Measurements from ENCODE around the gene TOP1.

DNA sequence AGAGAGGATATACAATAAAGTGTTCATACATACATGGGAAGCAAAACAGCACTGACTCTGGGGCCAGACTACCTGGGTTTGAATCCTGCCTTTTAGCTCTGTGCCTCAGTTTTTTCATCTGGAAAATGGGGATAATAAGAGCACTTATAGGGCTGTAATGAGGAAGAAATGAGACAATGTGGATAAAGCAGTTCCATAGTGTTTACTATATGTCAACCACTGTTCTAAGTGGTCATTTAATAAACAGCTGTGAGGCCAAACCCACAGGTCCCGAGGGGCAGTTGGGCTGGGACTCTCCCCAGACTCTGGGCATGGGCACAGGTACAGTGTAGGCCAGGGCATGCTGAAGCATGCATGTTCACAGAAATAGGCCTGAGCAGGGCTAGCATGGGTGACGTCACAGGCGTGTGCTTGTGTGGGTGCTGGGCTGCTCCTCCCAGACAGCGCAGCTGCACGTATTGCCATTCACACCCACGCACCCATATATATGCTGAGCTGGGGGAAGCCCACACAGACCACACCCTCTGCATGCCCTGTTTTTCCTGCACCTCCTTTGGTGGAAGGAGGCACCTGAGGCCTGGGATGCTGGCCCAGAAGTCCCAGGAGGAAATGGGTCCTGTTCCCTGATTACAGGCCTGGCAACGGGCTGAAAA is 105.2 kb downstream of the TOP1 start:
- TF ChIP-seq, protein P1, sequence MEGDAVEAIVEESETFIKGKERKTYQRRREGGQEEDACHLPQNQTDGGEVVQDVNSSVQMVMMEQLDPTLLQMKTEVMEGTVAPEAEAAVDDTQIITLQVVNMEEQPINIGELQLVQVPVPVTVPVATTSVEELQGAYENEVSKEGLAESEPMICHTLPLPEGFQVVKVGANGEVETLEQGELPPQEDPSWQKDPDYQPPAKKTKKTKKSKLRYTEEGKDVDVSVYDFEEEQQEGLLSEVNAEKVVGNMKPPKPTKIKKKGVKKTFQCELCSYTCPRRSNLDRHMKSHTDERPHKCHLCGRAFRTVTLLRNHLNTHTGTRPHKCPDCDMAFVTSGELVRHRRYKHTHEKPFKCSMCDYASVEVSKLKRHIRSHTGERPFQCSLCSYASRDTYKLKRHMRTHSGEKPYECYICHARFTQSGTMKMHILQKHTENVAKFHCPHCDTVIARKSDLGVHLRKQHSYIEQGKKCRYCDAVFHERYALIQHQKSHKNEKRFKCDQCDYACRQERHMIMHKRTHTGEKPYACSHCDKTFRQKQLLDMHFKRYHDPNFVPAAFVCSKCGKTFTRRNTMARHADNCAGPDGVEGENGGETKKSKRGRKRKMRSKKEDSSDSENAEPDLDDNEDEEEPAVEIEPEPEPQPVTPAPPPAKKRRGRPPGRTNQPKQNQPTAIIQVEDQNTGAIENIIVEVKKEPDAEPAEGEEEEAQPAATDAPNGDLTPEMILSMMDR (IDR thresholded peaks at IDR 0.05) = no peak
- no peak for TF ChIP-seq POLR2AphosphoS5 (IDR thresholded peaks at IDR 0.05)

Measured in stomach (tissue), 4 donors.